OCI-LY7 (cell line): Measurements from ENCODE around the gene NPHP1.

Experiments
- EZH2phosphoT487 ChIP-seq: fragments of 200-600 bp; sonication (generic); IDR thresholded peaks from 2 replicates; pipeline ENCODE4 v1.6.1; 2018; ENCODE audit warnings: low read depth, borderline replicate concordance, mild to moderate bottlenecking, mixed run types, antibody characterized with exemption, low read length, moderate library complexity, mixed read lengths
- TF ChIP-seq, protein P1 (sequence below): fragments of 200-600 bp; sonication (generic); conservative IDR thresholded peaks from 2 replicates; pipeline ENCODE4 v1.5.1; 2014; ENCODE audit warnings: mild to moderate bottlenecking, antibody characterized with exemption, low read length, moderate library complexity, mixed read lengths

DNA sequence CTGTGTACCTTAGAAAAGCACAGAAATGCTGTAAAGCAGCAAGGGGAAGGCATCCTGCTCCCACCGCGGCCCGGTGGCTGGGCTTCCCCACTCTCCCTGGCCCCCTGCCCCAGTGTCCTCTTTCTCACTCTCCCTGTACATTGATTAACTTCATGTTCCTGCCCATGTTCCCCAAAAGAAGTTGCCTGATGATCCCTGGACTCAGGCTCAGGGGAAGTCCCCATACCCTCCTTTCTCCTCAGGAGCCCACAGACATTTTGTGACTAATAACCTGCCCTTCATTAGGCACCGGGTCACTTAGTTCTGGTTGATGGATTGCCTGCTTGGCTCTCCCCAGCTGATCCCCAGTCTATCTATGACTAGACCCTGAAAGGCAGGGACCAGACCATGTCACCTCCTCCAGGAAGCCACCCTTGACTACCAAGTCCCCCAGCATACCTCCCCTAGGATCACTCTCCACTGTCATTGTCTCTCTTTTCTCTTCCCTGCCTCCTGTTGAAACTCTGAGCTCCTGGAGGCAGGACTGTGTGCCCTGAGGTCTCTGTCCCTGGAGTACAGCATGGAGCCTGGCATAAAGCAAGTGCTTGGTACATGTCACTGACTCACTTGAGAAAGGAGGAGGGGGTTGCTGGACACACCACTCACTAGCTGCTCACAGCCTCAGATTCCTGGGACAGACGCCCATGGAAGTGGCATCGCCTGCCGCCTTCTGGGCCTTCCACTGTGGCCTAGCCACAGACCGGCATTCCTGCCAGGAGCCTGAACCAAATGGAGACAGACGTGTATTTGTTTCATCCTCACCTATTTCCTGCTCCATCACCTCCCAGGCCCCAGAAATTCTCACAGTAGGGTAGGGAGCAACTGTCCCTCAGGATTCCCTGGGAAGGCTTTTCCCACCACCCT, 102.7 kb downstream of the NPHP1 start:
- TF ChIP-seq, protein P1, sequence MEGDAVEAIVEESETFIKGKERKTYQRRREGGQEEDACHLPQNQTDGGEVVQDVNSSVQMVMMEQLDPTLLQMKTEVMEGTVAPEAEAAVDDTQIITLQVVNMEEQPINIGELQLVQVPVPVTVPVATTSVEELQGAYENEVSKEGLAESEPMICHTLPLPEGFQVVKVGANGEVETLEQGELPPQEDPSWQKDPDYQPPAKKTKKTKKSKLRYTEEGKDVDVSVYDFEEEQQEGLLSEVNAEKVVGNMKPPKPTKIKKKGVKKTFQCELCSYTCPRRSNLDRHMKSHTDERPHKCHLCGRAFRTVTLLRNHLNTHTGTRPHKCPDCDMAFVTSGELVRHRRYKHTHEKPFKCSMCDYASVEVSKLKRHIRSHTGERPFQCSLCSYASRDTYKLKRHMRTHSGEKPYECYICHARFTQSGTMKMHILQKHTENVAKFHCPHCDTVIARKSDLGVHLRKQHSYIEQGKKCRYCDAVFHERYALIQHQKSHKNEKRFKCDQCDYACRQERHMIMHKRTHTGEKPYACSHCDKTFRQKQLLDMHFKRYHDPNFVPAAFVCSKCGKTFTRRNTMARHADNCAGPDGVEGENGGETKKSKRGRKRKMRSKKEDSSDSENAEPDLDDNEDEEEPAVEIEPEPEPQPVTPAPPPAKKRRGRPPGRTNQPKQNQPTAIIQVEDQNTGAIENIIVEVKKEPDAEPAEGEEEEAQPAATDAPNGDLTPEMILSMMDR, result no peak
- no peak for TF ChIP-seq EZH2phosphoT487
